ENCODE results near the gene PLXNA4.

GRCh38 chr7:132254455-132254854, 321.8 kb downstream of the PLXNA4 start:
- no peak for TF ChIP-seq CTCF (IDR thresholded peaks at IDR 0.05 in 4 of 5, conservative IDR thresholded peaks at IDR 0.05 in 1 of 5)
- TF ChIP-seq POLR2A (IDR thresholded peaks at IDR 0.05): no peak
